Suppressor macrophage treated with lipopolysaccharide for 4 hours (primary cell): ENCODE data around the gene MARF1.
"Not testable (repeated sequence)": the region's sequence is repeated elsewhere in the genome, so short reads cannot be mapped to it uniquely, and the experiment has no call there.

Experiments
- DNase-seq: peaks from one replicate; pipeline ENCODE4 v3.0.0-alpha.2; 2020

Gene MARF1

DNA sequence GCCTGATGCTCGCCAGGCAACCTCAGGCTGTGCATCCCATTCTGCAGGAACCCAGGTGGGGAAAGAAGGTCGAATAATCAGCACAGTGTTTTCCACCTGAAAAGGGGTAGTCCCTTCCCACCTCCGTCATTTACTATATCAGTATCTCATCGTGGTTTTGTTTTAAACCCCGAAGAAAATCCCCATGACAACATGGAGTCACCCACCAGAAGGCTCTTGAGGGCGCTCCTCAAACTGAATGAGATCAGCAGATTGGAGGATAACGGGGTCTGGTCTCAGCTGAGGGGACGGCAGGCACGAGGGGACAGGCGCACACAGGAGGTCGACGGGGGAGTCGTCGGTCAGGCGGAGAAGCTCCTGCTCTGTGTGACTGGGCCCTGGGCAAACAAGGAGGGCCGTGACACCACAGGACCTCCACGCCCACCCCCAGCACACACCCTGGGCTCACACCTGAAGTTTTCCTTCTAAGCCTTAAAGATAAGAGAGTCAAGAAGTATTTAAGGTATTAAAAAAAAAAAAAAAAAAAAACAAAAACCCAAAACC, 44.2 kb downstream of the MARF1 start:
- DNase-seq: no peak

DNA sequence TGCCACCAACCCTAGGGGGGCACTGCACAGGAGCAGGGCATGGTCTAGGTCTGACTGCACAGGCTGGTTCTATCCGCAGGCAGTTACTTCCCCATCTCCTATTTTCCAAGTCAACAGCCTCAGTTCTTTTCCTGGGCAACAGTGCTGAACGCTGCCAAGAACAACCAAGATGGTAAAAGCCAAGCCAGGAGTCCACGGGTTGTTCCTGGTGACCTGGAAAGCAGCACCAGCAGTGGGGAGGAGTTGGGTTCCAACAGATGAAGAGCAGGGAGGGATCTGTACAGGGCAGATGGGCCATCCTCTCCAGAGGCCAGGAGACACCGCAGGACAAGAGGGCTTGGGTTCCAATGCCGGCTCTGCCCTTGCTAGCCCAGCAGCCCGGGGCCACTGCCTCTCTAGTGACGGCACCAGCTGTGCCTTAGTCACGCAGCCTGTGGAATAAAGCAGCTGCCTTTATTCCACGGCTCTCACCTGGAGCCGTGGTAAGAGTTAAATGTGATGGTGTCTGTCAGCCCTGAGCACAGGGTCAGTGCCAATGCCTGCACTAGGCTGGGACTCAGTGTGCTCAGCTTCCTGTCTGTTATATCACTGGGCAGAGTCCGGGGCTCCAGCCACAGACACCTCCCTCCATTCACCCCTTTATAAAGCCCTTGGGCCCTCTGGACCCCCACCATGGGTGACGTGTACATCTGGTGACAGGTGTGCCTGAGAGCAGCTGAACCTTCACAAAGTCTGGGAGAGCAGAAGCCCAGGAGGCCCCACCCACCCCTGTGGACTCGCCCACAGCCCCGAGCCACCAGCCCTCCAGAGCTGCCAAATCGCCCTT, 44.9 kb downstream of the MARF1 start:
- no peak for DNase-seq

DNA sequence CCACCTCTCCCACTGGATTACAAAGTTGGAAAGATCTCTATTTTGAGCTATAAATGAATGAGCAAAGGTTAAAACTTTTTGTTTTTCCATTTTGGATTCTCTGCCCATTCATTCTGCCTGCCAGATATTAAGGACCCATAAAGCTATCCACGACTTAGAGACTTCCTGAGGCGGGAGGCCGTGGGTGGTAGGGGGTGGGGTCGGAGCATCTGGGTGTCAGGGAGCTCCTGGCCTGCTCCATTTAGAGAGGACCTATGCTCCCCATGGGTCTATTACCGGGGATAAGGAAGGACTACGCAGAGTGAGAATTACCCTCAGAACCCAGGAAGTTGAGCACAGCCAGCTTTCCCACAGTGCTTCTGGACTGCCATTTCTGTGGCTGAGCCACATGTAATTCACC, 45.8 kb downstream of the MARF1 start:
- DNase-seq: no peak

DNA sequence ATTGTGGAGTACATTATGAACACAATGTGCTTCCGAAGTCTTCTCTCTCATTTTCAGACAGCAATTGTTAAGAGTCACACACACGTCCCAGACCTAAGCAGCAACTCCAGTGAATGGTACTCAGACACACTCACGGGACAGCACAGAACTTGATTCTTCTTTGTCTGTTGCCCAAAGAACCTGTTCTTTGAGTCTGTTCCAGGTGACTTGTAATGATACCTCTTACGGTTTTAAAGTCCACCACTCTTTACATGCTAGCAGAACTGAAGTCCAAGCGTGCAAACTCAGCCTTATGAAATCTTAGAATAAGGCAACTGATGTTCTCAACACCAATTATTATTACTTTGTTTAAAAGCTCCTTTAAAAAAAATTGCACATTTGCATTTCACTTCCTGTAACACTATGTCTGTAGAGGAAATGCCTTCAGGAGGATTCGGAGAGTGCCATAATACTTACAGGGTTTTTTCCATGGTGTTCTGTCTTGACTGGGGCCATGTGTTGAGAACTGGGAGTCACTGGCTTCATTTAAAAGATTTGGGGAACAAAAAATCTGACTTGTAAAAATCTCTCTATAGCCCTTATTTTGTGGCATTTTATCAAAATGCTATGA, 48.1 kb downstream of the MARF1 start:
- DNase-seq: peak; percentile 31

DNA sequence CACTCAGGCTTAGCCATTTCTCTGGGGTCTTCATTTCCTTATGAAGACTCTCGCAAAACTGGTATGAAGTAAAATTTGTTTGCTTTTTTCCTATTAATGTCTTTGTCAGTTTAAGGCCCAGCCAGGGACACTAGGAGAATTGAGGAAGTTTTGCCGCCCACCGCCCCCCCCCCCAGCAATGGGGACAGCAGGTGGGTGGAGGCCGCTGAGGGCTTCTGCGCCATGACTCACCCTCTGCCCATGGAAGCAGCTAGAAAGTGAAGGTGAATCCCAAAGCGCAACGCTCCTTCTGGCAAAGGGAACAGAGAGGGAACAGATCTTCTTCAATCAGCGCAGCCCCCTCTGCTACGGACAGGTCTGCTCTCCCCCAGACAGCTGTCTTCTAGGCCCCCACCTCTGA, 49.7 kb downstream of the MARF1 start:
- DNase-seq: peak; percentile 73

DNA sequence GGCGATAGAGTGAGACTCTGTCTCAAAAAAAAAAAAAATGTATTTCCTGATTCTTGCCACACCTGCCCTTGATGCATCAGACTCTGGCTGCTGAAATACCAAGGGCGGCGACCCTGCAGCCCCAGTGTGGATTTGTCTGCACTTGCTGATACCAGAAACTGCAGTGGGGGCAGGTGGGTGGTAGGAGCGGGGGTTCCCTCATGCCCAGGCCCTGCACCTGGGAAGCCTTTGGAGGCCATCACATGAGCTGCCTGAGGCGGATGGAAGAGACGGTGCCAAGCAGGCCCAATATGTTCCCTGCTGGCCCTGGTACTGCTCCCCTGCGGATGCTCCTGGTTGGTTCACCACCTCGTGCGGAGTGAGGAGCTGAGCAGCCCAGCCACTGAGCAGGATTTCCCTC, 50.6 kb downstream of the MARF1 start:
- DNase-seq: no peak

DNA sequence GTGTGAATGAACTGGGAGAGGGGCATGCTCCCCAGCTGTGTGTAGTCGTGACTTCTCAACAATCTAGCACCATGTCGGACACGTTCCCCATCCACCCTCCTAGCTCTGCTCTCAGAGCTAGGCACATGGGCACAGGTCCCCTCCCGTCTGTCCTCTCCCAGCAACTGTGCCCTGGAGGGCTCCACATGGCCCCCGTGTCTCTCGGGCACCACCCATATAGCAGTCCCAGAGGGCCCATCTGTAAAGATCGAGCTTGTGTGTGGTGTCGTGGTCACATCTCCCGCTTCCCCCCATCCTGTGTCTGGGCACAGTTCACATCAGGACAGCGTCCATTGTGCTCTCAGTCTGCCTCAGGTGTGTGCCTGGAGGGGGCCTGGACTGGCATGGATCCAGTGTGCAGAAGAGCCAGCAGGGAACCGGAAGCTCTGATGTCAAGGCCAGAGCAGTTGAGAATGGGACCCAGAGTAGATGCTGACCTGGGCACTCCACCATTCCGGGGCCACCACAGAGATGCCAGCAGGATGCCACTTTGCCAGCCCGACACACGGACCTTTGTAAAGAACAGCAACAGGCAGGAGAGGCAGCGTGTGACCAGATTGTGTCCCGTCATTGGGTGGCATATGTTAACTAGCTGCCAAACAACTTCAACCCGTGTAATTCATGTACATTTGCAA, 55.7 kb downstream of the MARF1 start:
- DNase-seq: no peak

DNA sequence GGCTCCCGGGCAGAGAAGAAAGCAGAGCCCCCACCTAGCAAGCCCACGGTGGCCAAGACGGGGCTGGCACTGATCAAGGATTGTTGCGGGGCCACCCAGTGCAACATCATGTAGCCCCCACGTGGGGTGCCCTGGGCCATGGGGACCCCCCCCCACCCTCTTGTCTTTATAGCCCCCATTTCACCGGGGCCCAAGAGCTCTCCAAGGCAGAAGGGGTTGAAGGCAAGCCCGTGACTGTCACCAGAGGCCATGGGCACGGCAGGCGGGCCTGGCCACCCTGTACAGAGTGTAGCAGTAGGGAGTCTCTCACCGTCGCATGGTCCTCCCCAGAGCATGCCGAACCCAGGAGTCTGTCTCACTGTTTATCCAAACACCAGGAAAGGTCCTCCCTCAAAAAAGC, 56.2 kb downstream of the MARF1 start:
- DNase-seq: no peak

DNA sequence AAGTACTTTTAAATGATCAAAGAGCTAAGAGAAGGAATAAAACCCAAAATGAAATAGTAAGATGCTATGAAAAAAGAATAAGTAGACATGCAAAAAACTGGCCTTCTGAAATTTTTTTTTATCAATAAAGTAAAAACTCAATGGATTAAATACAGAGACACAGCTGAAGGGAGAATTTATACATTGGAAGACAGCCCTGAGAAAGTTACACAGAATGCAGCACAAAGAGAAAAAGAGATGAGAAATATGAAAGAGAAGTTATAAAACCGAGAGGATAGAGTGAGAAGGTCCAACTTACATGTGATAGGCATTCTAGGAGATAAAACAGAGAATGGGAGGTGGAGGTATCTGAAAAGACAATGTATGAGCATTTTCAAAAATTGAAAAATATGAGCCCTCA, 57.0 kb downstream of the MARF1 start:
- no peak for DNase-seq

DNA sequence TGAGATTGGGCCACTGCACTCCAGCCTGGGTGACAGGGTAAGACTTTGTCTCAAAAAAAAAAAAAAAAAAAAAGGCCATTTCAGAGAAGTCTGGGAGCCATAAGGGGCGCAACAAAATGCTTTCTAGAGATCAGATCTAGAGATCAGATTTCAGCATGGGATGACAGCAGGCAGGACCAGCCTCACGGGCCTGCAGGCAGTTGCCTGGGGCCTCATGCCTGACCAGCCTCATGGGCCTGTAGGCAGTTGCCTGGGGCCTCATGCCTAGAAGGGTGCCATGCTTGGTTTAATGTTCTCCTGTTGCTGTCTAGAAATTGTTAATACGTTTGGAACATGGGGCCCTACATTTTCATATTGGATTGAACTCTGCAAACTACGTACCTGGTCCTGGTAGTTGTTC, 59.4 kb downstream of the MARF1 start:
- DNase-seq: no peak

DNA sequence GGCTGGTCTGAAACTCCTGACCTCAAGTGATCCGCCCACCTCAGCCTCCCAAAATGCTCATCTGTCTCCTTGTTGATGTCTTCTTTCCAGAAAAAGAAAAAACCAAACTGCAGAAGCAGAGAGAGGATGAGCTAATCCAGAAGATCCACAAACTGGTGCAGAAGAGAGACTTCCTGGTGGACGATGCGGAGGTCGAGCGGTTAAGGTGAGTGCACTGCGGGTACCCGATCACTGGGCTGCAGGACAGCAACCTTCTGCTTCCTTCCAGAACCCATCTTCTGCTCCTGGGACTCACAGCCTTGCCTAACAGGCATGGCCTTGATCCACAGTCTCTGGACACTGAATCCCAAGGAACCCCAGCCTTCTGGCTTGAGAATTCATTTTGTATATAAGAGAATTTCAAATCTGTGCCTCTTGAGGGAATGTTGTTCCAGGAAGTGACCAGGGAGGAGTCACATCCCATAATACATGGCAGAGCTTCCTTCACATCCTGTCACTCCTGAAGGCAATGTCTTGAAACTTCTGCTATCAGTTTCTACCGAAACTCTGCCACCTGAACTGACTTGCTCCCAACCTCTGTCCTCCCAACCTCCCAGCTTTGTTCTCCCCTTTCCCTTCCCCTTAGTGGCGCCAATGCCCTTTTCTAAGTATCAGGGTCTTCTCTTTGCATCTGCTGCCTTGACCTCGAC, 61.7 kb downstream of the MARF1 start:
- no peak for DNase-seq

DNA sequence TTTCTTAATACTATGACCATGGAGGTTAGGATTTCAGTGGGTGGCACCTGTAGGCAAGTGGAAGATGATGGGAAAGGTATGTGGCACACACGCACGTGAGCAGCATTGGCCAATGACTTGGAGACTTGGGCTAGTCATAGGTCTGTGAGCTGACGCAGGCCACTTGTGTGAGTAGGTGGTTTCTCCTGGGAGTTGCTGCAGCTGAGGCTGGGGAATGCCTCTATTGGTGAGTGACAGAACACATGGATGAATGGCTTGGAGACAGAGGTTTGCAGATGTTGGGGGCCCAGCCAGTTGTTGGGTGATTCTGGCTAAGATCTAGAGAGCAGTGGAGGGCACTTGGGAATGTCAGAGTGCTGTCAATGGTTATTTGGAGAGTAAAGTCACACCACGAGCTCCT, 64.1 kb downstream of the MARF1 start:
- no peak for DNase-seq

DNA sequence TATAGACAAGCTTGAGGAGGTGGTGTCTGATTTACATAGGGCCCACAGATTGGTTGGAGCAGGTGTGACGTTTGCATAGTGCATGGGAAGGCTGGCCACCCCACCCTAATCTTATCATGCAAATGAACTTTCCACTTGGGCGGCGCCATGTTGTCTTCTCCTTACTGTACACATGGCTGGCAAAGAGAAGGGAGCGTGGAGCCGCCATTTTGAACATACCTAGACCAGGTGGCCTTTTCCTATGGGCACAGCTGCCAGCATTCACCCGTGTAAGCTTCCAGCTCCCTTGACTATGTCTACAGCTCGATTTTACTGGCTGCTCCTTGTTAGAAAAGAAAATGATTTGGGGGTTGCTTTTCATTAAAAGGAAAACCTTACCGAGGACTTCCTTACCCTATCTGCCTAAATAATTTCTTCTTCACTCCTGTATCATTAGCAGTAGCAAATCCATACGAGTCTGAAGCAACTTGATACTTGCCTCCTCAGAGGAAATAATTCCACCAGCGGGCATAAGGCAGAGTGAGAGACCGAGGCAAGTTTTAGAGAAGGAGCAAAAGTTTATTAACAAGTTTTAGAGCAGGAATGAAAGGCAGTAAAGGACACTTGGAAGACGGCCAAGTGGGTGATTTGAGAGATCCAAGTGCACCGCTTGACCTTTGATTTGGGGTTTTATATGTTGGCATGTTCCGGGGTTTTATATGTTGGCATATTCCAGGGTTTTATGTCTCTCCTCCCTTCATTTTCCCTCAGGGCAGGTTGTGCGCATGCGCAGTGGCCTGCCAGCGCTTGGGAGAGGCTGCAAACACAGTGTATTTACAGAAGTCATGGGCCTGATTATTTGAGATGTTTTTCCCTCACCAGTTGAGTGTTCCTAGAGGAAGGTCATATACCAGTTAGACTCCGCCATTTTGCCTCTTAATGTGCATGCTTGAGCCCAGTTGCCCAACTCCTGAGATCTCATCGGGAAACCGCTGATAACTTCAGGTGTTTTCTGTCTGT, 65.7 kb downstream of the MARF1 start:
- no peak for DNase-seq

DNA sequence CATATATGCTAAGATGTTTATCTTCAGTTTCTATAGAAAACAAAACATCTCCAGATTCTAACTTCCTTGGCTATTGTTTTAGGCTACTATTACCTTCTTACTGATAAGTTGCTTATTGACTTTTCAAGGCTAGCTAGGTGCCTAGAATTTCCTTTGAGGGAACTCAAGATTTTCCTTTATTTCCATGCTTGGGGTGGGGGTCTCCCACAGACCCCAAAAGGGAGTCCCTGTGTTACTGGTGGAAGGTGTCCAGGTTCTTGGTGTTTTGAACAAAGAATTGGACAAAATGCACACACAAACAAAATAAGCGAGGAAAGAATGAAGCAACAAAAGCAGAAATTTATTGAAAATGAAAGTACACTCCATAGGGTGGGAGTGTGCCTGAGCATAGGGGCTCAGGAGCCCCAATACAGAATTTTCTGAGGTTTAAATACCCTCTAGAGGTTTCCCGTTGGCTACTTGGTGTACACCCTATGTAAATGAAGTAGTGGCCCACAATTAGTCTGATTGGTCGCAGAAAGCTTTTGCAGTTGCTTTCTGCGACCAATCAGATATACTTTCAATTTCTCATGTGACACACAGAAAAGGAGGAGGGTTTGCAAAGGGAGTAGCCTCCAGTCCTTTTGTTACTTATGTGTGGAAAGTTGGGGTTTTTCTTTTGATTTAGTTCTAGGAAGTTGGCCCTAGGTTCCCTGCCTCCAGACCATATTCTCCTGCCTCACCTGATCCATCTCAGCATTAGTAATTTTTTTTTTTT, 67.5 kb downstream of the MARF1 start:
- DNase-seq: no peak

DNA sequence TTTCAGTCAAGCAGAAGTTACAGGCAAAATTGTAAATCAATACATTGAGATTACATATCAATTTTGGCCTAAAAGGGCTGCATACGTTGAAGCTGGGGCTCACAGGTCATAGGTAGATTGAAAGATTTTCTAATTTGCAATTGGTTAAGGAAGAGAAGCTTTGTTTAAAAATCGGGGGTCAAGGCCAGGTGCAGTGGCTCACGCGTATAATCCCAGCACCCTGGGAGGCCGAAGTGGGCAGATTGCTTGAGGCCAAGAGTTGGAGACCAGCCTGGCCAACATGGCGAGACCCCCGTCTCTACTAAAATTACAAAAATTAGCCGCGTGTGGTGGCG, 68.4 kb downstream of the MARF1 start:
- DNase-seq: no peak

DNA sequence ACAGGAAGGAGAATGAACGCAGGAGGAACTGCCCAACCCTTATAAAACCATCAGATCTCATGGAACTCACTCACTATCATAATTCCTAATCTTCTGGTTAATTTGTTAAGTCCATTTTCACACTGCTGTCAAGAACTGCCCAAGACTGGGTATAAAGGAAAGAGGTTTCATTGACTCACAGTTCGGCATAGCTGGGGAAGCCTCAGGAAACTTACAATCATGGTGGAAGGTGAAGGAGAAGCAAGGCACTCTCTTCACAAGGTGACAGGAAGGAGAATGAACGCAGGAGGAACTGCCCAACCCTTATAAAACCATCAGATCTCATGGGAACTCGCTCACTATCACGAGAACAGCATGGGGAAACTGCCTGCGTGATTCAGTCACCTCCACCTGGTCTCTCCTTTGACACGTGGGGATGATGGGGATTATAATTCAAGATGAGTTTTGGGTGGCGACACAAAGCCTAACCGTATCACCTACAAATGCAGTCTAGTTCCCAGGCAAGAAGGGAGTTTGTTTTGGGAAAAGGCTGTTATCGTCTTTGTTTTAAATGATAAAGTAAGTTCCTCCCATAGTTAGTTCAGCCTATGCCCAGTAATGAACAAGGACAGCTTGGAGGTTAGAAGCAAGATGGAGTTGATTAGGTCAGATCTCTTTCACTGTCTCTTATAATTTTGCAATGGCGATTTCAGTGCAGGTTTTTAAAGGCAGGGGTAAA, 68.9 kb downstream of the MARF1 start:
- not testable (repeated sequence) for DNase-seq

DNA sequence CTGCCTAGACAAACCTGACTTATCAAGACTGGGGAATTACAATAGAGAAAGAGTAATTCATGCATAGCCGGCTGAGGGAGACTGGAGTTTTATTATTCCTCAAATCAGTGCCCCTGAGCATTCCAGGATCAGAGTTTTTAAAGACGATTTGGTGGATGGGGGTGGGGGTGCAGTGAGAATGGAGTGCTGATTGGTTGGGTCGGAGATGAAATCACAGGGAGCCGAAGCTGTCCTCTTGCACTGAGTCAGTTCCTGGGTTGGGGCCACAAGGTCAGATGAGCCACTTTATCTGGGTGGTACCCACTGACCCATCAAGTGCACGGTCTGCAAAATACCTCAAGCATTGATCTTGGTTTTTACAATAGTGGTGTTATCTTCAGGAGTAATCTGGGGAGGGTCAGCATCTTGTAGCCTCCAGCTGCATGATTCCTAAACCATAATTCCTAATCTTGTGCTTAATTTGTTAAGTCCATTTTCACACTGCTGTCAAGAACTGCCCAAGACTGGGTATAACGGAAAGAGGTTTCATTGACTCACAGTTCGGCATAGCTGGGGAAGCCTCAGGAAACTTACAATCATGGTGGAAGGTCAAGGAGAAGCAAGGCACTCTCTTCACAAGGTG, 69.6 kb downstream of the MARF1 start:
- DNase-seq: no peak

DNA sequence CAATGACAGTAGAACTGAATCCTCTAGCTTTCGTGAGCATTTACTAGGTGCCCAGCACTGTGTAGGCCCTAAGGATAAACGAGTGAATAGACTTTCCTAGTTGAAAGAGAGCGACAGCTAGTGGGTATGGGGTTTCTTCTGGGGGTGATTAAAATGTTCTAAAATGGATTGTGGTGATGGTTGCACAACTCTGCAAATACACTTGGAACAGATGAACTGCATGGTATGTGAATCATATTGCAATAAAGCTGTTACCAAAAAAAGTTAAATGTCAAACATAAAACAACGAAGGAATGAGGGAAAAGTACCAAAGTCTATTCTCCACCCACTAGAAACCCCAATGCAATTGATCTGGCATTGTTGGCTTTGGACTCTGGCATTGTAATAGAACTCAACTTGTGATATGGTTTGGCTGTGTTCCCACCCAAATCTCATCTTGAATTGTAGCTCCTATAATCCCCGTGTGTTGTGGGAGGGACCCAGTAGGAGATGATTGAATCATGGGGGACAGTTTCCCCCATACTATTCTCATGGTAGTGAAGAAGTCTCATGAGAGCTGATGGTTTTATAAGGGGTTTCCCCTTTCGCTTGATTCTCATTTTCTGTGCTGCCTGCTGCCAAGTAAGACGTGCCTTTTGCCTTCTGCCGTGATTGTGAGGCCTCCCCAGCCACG, 70.5 kb downstream of the MARF1 start:
- peak; percentile 41 for DNase-seq

DNA sequence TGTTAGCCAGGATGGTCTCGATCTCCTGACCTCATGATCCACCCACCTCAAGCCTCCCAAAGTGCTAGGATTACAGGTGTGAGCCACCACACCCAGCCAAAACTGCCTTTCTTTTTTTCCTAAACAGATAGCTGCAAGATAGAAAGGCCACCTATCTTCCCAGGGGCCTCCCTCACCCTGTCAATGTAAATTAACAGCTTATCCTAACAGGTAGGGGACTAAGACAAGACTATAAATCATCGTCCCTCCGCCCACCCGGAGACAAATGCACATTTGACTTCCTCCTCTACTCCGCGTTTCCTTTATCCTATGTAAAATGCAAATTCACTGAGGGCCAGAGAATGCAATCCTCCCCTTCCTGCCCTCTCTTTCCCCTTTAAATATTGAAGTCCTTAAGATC, 71.4 kb downstream of the MARF1 start:
- peak; percentile 35 for DNase-seq

DNA sequence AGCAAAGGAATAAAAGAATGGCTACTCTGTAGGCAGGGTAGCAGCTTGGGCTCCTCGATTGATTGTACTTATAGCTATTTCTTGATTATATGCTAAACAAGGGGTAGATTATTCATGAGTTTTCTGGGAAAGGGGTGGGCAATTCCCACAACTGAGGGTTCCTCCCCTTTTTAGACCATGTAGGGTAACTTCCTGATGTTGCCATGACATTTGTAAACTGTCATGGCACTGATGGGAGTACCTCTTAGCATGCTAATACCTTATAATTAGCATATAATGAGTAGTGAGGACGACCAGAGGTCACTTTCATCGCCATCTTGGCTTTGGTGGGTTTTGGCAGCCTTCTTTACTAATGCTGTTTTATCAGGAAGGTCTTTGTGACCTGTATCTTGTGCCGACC, 72.3 kb downstream of the MARF1 start:
- DNase-seq: not testable (repeated sequence)
